Gastroesophageal sphincter (tissue), 4 donors: ENCODE measurements around the gene NHERF2. TPM values are rescaled to one million over a fixed set of nuclear protein-coding genes. Genes with fewer than 3 reads are reported as not detected.

Experiments
- ATAC-seq: fragments of 150-250 bp; one replicate; pipeline ENCODE4 v1.9.1; 2016; ENCODE audit warnings: mild to moderate bottlenecking, moderate library complexity
- H3K27ac ChIP-seq, 4 donors: fragments of 200-600 bp; sonication (generic) in 3 of 4; 1 replicate in 3 of 4; 2 replicates in 1 of 4; pipeline ENCODE4 v1.5.1; 2016 to 2019
- H3K27me3 ChIP-seq: fragments of 200-600 bp; sonication (generic); one replicate; pipeline ENCODE4 v1.5.1; 2019
- H3K36me3 ChIP-seq, 2 donors: fragments of 200-600 bp; sonication (generic); one replicate each; pipeline ENCODE4 v1.5.1; 2019; ENCODE audit warnings: control low read depth in 1 of 2
- H3K4me1 ChIP-seq, 3 donors: fragments of 200-600 bp; sonication (generic); 1 replicate in 2 of 3; 2 replicates in 1 of 3; pipeline ENCODE4 v1.5.1; 2016 to 2019; ENCODE audit warnings: control low read depth in 2 of 3
- H3K4me3 ChIP-seq, 2 donors: fragments of 200-600 bp; sonication (generic); one replicate each; pipeline ENCODE4 v1.5.1; 2019; ENCODE audit warnings: mild to moderate bottlenecking in 1 of 2, moderate library complexity in 1 of 2
- H3K9me3 ChIP-seq, 3 donors: fragments of 200-600 bp; sonication (generic); one replicate each; pipeline ENCODE4 v1.5.1; 2017 to 2019; ENCODE audit warnings: control low read depth in 2 of 3
- CTCF ChIP-seq, 4 experiments: fragments of 200-600 bp in 2 of 4; fragments of 450-650 bp in 2 of 4; sonication (generic) in 1 of 4; IDR thresholded peaks; one replicate each; pipeline ENCODE4 v1.5.1; 2017 to 2019; ENCODE audit warnings: antibody characterized with exemption in 4 of 4, mild to moderate bottlenecking in 2 of 4, moderate library complexity in 2 of 4
- EP300 ChIP-seq: sonication (generic); formaldehyde crosslinking; IDR thresholded peaks from one replicate; pipeline ENCODE4 v1.6.1; 2017; ENCODE audit warnings: antibody characterized with exemption, mild to moderate bottlenecking
- POLR2A ChIP-seq, 2 donors: fragments of 450-650 bp; IDR thresholded peaks; one replicate each; pipeline ENCODE4 v1.6.1; 2017; ENCODE audit warnings: antibody characterized with exemption in 2 of 2, mild to moderate bottlenecking in 2 of 2, moderate library complexity in 1 of 2
- POLR2AphosphoS5 ChIP-seq: sonication (generic); formaldehyde crosslinking; IDR thresholded peaks from one replicate; pipeline ENCODE4 v1.6.1; 2017; ENCODE audit warnings: antibody characterized with exemption
- WGBS, 2 donors: methylation state at CpG; one replicate each; pipeline ENCODE4 v1.1.5; 2018; ENCODE audit warnings: low coverage in 1 of 2; 5-methylcytosine and 5-hydroxymethylcytosine counted together
- total RNA-seq, 4 donors: library from RNA; depleted of rRNA; stranded (reverse); fragments of >200 nt; gene quantifications; one replicate each; pipeline ENCODE4 v1.1.0, GENCODE V29; 2016

NHERF2 gene
- total RNA-seq, 4 donors from 2014 or later, result 43.8 to 106 (median 63.8) TPM

GRCh38 chr16:1979271-1980029 lies 47.3 kb upstream of the NHERF2 start:
- no peak overlapping the region for H3K27ac ChIP-seq
- H3K4me3 ChIP-seq, result no peak overlapping the region

GRCh38 chr16:1980030-1980769 lies 46.5 kb upstream of the NHERF2 start:
- H3K4me3 ChIP-seq, result no peak overlapping the region
- peaks cover 0 to 41% of the 10 kb centered on the region in 2 donors for H3K36me3 ChIP-seq
- 12% methylated on average over 5 of the region's 53 CpGs; no CpG with 5 or more reads in 1 of the 2 donors for WGBS, 2 donors
- peaks cover 81% of the 10 kb centered on the region for H3K27me3 ChIP-seq
- peaks cover 0 to 42% (median 9%) of the 10 kb centered on the region in 3 donors for H3K4me1 ChIP-seq
- TF ChIP-seq POLR2A (IDR thresholded peaks at IDR 0.05) (no peak), POLR2AphosphoS5 (no peak), EP300 (no peak), CTCF (IDR thresholded peaks at IDR 0.05) (no peak)
- no peak overlapping the region for H3K27ac ChIP-seq
- ATAC-seq, result no peak
- no peaks in the 10 kb centered on the region for H3K9me3 ChIP-seq

More at GRCh38 chr16:1979271-1980029, 47.3 kb upstream of the NHERF2 start:
- Histone ChIP-seq H3K27me3 (peaks cover 89% of the 10 kb centered on the region), H3K36me3 (peaks cover 0 to 46% of the 10 kb centered on the region in 2 donors), H3K9me3 (no peaks in the 10 kb centered on the region), H3K4me1 (peaks cover 0 to 35% (median 1%) of the 10 kb centered on the region in 3 donors)
- 20% methylated on average over 4 of the region's 70 CpGs; no CpG with 5 or more reads in 1 of the 2 donors for WGBS, 2 donors
- TF ChIP-seq EP300, result no peak
- TF ChIP-seq POLR2AphosphoS5, result no peak
- TF ChIP-seq POLR2A (IDR thresholded peaks at IDR 0.05), result no peak
- TF ChIP-seq CTCF (IDR thresholded peaks at IDR 0.05), result no peak
- ATAC-seq, result no peak

GRCh38 chr16:1980770-1981087 lies 46.0 kb upstream of the NHERF2 start:
- TF ChIP-seq EP300, result no peak
- no peak for TF ChIP-seq POLR2AphosphoS5
- TF ChIP-seq POLR2A (IDR thresholded peaks at IDR 0.05), result no peak
- no peak for TF ChIP-seq CTCF (IDR thresholded peaks at IDR 0.05)
- Histone ChIP-seq H3K9me3 (no peaks in the 10 kb centered on the region), H3K27ac (no peak overlapping the region), H3K36me3 (peaks cover 0 to 41% of the 10 kb centered on the region in 2 donors), H3K27me3 (peaks cover 76% of the 10 kb centered on the region), H3K4me3 (no peak overlapping the region), H3K4me1 (peaks cover 0 to 48% (median 11%) of the 10 kb centered on the region in 3 donors)
- ATAC-seq, result no peak
- WGBS, 2 donors, result 10% methylated on average over 4 of the region's 16 CpGs; no CpG with 5 or more reads in 1 of the 2 donors

DNA sequence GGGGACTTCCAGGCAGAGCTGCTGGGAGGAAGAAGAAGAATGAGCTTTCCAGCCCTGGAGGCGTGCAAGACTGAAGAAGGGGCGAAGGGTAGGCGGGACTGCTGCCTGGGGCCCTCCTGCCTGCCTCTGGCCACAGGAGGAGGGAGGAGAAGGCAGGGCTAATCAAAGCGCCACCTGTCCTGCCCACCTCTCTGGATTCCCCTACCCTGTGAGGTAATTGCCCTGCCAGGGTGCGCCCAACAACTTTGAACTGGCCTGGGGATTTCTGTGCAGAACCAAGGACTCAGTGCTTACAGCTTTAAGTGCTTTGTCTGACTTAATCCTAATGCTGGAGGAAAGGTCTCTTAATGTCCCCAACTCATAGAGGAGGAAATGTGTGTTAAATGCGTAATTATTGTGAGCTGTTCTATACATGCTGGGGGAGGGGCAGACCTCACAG lies 45.3 kb upstream of the NHERF2 start, which contains the start of gene NOXO1:
Gene NOXO1, minus strand, starts transcription at position 72 of the 439 bp plus-strand sequence. CDS start 290 bp downstream, outside the sequence.
- Histone ChIP-seq H3K9me3 (no peaks in the 10 kb centered on the region), H3K4me1 (peaks cover 0 to 48% (median 11%) of the 10 kb centered on the region in 3 donors), H3K36me3 (peaks cover 0 to 41% of the 10 kb centered on the region in 2 donors), H3K27ac (no peak within 1 kb of the TSS), H3K4me3 (no peak within 1 kb of the TSS), H3K27me3 (peaks cover 69% of the 10 kb centered on the region)
- ATAC-seq, result no peak
- 29 to 40% methylated on average over 1 to 5 of the region's 6 CpGs for whole genome bisulfite sequencing, 2 donors
- TF ChIP-seq EP300, result no peak
- no peak for TF ChIP-seq CTCF (IDR thresholded peaks at IDR 0.05)
- no peak for TF ChIP-seq POLR2A (IDR thresholded peaks at IDR 0.05)
- no peak for TF ChIP-seq POLR2AphosphoS5
